WTC11 (cell line): ENCODE data around the gene SYCE1L. TPM values are rescaled to one million over a fixed set of nuclear protein-coding genes. Genes with fewer than 3 reads are reported as not detected.

ENCODE experiments used
- EMX1 ChIP-seq: fragments of 250-450 bp; sonication (Bioruptor Pico); IDR thresholded peaks from 2 replicates; pipeline ENCODE4 v1.8.0; 2021; ENCODE audit warnings: mild to moderate bottlenecking
- ESRRA ChIP-seq: sonication (generic); formaldehyde crosslinking; IDR thresholded peaks from 2 replicates; pipeline ENCODE4 v1.8.1; 2022; ENCODE audit warnings: mild to moderate bottlenecking, missing genetic modification reagents, borderline replicate concordance
- ETV6 ChIP-seq: sonication (generic); formaldehyde crosslinking; IDR thresholded peaks from 2 replicates; pipeline ENCODE4 v1.8.1; 2022; ENCODE audit warnings: mild to moderate bottlenecking, missing genetic modification reagents
- FOXK1 ChIP-seq: sonication (generic); formaldehyde crosslinking; IDR thresholded peaks from 2 replicates; pipeline ENCODE4 v1.8.0; 2022; ENCODE audit warnings: mild to moderate bottlenecking, moderate library complexity, missing genetic modification reagents
- FOXP1 ChIP-seq: sonication (generic); formaldehyde crosslinking; IDR thresholded peaks from 2 replicates; pipeline ENCODE4 v1.8.0; 2022; ENCODE audit warnings: missing genetic modification reagents, mild to moderate bottlenecking, moderate library complexity, borderline replicate concordance
- GABPB1 ChIP-seq: sonication (generic); formaldehyde crosslinking; IDR thresholded peaks from 2 replicates; pipeline ENCODE4 v1.8.1; 2023; ENCODE audit warnings: mild to moderate bottlenecking, missing genetic modification reagents
- IRF2 ChIP-seq: sonication (generic); formaldehyde crosslinking; IDR thresholded peaks from 2 replicates; pipeline ENCODE4 v1.8.0; 2022; ENCODE audit warnings: low read depth, missing genetic modification reagents, borderline replicate concordance
- NFYB ChIP-seq: sonication (generic); formaldehyde crosslinking; conservative IDR thresholded peaks from 2 replicates; pipeline ENCODE4 v1.8.0; 2022; ENCODE audit warnings: low read depth, missing genetic modification reagents
- NR1H2 ChIP-seq: sonication (generic); formaldehyde crosslinking; IDR thresholded peaks from 2 replicates; pipeline ENCODE4 v1.9.0; 2021; ENCODE audit warnings: mild to moderate bottlenecking, moderate library complexity, missing genetic modification reagents
- PRRX2 ChIP-seq: fragments of 250-450 bp; sonication (Bioruptor Pico); IDR thresholded peaks from 2 replicates; pipeline ENCODE4 v1.8.0; 2021; ENCODE audit warnings: mild to moderate bottlenecking
- SOX15 ChIP-seq: fragments of 250-450 bp; sonication (Bioruptor Pico); IDR thresholded peaks from 2 replicates; pipeline ENCODE4 v1.9.0; 2021; ENCODE audit warnings: mild to moderate bottlenecking
- total RNA-seq: library from RNA; stranded (reverse); gene quantifications from 3 replicates; pipeline ENCODE4 v1.2.3, GENCODE V29; 2021
- TF ChIP-seq, protein P1 (sequence below): sonication (generic); formaldehyde crosslinking; IDR thresholded peaks from 2 replicates; pipeline ENCODE4 v1.8.0; 2023; ENCODE audit warnings: mild to moderate bottlenecking, missing genetic modification reagents
- TF ChIP-seq, protein P2 (sequence below): sonication (generic); formaldehyde crosslinking; IDR thresholded peaks from 2 replicates; pipeline ENCODE4 v1.8.1; 2023; ENCODE audit warnings: mild to moderate bottlenecking, missing genetic modification reagents, moderate library complexity
- TF ChIP-seq, protein P3 (sequence below): sonication (generic); formaldehyde crosslinking; IDR thresholded peaks from 2 replicates; pipeline ENCODE4 v1.8.1; 2023; ENCODE audit warnings: mild to moderate bottlenecking, missing genetic modification reagents
- TF ChIP-seq, protein P4 (sequence below): sonication (generic); formaldehyde crosslinking; IDR thresholded peaks from 2 replicates; pipeline ENCODE4 v1.8.1; 2022; ENCODE audit warnings: missing genetic modification reagents, borderline replicate concordance
- TF ChIP-seq, protein P5 (sequence below): sonication (generic); formaldehyde crosslinking; conservative IDR thresholded peaks from 2 replicates; pipeline ENCODE4 v1.8.1; 2023; ENCODE audit warnings: mild to moderate bottlenecking, low read depth, missing genetic modification reagents, moderate library complexity
- TF ChIP-seq, protein P6 (sequence below): sonication (generic); formaldehyde crosslinking; IDR thresholded peaks from 2 replicates; pipeline ENCODE4 v1.8.1; 2023; ENCODE audit warnings: mild to moderate bottlenecking, missing genetic modification reagents
- TF ChIP-seq, protein P7 (sequence below): sonication (generic); formaldehyde crosslinking; IDR thresholded peaks from 2 replicates; pipeline ENCODE4 v1.8.1; 2022; ENCODE audit warnings: mild to moderate bottlenecking, missing genetic modification reagents, moderate library complexity, borderline replicate concordance
- TF ChIP-seq, protein P8 (sequence below): fragments of 250-450 bp; sonication (Bioruptor Pico); IDR thresholded peaks from 2 replicates; pipeline ENCODE4 v1.9.0; 2021; ENCODE audit warnings: mild to moderate bottlenecking
- TF ChIP-seq, protein P9 (sequence below): sonication (generic); formaldehyde crosslinking; conservative IDR thresholded peaks from 2 replicates; pipeline ENCODE4 v1.8.1; 2022; ENCODE audit warnings: mild to moderate bottlenecking, missing genetic modification reagents
- TF ChIP-seq, protein P10 (sequence below): fragments of 250-450 bp; sonication (Bioruptor Pico); conservative IDR thresholded peaks from 2 replicates; pipeline ENCODE4 v1.9.0; 2021; ENCODE audit warnings: mild to moderate bottlenecking

The SYCE1L gene
- total RNA-seq, 1 experiment from 2014 or later = 7.0 TPM

DNA sequence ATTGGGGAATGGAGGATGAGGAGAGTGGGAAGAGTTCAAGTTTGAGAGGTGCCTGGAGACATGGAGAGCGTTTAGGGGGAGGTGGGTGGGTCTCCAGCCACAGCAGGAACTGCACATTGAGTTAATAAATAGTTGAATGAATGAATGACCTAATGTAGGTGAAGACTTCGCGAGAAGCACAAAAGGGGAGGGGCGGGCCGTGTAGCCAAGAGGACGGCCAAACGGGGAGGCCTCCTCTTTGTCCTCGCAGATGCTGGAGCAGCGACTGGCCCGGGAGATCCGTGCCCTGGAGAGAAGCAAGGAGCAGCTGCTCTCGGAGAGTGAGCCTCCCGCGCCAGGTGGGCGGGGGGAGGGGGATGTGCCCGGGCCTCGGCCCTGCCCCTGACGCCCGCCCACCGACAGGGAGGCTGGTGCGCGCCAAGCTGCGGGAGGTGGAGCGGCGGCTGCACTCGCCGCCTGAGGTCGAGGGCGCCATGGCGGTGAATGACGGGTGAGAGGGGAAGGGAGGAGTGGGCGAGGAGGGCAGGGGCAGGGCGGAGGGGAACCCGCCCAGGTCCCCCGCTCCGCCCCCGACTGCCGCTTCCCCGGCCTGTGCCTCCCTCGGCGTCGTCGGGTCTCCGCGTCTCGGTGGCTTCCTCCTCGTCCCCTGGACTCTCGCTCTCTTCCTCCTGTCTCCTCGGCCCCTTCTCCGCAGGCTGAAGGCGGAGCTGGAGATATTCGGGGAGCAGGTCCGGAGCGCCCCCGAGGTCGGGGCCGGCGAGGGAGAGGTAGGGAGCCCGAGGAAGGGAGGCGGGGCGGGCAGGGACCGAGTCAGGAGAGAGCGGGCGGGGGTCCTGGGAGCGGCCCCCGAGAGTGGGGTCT, 12.9 kb downstream of the SYCE1L start (continued):
- TF ChIP-seq, protein P1, sequence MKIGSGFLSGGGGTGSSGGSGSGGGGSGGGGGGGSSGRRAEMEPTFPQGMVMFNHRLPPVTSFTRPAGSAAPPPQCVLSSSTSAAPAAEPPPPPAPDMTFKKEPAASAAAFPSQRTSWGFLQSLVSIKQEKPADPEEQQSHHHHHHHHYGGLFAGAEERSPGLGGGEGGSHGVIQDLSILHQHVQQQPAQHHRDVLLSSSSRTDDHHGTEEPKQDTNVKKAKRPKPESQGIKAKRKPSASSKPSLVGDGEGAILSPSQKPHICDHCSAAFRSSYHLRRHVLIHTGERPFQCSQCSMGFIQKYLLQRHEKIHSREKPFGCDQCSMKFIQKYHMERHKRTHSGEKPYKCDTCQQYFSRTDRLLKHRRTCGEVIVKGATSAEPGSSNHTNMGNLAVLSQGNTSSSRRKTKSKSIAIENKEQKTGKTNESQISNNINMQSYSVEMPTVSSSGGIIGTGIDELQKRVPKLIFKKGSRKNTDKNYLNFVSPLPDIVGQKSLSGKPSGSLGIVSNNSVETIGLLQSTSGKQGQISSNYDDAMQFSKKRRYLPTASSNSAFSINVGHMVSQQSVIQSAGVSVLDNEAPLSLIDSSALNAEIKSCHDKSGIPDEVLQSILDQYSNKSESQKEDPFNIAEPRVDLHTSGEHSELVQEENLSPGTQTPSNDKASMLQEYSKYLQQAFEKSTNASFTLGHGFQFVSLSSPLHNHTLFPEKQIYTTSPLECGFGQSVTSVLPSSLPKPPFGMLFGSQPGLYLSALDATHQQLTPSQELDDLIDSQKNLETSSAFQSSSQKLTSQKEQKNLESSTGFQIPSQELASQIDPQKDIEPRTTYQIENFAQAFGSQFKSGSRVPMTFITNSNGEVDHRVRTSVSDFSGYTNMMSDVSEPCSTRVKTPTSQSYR (CRISPR knock-in tag) = no peak
- no peak; the same call in 1 of the 2 replicates for TF ChIP-seq NFYB (CRISPR knock-in tag)
- TF ChIP-seq, protein P2, sequence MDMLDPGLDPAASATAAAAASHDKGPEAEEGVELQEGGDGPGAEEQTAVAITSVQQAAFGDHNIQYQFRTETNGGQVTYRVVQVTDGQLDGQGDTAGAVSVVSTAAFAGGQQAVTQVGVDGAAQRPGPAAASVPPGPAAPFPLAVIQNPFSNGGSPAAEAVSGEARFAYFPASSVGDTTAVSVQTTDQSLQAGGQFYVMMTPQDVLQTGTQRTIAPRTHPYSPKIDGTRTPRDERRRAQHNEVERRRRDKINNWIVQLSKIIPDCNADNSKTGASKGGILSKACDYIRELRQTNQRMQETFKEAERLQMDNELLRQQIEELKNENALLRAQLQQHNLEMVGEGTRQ (CRISPR knock-in tag) = no peak; the same call in 1 of the 2 replicates
- TF ChIP-seq PRRX2 (CRISPR knock-in tag) = no peak
- TF ChIP-seq, protein P3, sequence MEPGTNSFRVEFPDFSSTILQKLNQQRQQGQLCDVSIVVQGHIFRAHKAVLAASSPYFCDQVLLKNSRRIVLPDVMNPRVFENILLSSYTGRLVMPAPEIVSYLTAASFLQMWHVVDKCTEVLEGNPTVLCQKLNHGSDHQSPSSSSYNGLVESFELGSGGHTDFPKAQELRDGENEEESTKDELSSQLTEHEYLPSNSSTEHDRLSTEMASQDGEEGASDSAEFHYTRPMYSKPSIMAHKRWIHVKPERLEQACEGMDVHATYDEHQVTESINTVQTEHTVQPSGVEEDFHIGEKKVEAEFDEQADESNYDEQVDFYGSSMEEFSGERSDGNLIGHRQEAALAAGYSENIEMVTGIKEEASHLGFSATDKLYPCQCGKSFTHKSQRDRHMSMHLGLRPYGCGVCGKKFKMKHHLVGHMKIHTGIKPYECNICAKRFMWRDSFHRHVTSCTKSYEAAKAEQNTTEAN (CRISPR knock-in tag) = peak; percentile 72
- TF ChIP-seq, protein P4, sequence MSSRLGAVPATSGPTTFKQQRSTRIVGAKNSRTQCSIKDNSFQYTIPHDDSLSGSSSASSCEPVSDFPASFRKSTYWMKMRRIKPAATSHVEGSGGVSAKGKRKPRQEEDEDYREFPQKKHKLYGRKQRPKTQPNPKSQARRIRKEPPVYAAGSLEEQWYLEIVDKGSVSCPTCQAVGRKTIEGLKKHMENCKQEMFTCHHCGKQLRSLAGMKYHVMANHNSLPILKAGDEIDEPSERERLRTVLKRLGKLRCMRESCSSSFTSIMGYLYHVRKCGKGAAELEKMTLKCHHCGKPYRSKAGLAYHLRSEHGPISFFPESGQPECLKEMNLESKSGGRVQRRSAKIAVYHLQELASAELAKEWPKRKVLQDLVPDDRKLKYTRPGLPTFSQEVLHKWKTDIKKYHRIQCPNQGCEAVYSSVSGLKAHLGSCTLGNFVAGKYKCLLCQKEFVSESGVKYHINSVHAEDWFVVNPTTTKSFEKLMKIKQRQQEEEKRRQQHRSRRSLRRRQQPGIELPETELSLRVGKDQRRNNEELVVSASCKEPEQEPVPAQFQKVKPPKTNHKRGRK (CRISPR knock-in tag) = no peak
- TF ChIP-seq SOX15 = no peak
- TF ChIP-seq, protein P5, sequence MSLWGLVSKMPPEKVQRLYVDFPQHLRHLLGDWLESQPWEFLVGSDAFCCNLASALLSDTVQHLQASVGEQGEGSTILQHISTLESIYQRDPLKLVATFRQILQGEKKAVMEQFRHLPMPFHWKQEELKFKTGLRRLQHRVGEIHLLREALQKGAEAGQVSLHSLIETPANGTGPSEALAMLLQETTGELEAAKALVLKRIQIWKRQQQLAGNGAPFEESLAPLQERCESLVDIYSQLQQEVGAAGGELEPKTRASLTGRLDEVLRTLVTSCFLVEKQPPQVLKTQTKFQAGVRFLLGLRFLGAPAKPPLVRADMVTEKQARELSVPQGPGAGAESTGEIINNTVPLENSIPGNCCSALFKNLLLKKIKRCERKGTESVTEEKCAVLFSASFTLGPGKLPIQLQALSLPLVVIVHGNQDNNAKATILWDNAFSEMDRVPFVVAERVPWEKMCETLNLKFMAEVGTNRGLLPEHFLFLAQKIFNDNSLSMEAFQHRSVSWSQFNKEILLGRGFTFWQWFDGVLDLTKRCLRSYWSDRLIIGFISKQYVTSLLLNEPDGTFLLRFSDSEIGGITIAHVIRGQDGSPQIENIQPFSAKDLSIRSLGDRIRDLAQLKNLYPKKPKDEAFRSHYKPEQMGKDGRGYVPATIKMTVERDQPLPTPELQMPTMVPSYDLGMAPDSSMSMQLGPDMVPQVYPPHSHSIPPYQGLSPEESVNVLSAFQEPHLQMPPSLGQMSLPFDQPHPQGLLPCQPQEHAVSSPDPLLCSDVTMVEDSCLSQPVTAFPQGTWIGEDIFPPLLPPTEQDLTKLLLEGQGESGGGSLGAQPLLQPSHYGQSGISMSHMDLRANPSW (CRISPR knock-in tag) = no peak; the same call in 1 of the 2 replicates
- TF ChIP-seq, protein P6, sequence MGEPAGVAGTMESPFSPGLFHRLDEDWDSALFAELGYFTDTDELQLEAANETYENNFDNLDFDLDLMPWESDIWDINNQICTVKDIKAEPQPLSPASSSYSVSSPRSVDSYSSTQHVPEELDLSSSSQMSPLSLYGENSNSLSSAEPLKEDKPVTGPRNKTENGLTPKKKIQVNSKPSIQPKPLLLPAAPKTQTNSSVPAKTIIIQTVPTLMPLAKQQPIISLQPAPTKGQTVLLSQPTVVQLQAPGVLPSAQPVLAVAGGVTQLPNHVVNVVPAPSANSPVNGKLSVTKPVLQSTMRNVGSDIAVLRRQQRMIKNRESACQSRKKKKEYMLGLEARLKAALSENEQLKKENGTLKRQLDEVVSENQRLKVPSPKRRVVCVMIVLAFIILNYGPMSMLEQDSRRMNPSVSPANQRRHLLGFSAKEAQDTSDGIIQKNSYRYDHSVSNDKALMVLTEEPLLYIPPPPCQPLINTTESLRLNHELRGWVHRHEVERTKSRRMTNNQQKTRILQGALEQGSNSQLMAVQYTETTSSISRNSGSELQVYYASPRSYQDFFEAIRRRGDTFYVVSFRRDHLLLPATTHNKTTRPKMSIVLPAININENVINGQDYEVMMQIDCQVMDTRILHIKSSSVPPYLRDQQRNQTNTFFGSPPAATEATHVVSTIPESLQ (CRISPR knock-in tag) = no peak; the same call in 1 of the 2 replicates
- no peak for TF ChIP-seq IRF2
- no peak for TF ChIP-seq GABPB1 (CRISPR knock-in tag)
- no peak for TF ChIP-seq FOXP1 (CRISPR knock-in tag)
- TF ChIP-seq, protein P7, sequence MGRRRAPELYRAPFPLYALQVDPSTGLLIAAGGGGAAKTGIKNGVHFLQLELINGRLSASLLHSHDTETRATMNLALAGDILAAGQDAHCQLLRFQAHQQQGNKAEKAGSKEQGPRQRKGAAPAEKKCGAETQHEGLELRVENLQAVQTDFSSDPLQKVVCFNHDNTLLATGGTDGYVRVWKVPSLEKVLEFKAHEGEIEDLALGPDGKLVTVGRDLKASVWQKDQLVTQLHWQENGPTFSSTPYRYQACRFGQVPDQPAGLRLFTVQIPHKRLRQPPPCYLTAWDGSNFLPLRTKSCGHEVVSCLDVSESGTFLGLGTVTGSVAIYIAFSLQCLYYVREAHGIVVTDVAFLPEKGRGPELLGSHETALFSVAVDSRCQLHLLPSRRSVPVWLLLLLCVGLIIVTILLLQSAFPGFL = no peak
- TF ChIP-seq, protein P8, sequence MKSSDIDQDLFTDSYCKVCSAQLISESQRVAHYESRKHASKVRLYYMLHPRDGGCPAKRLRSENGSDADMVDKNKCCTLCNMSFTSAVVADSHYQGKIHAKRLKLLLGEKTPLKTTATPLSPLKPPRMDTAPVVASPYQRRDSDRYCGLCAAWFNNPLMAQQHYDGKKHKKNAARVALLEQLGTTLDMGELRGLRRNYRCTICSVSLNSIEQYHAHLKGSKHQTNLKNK = no peak
- TF ChIP-seq ETV6 = peak; percentile 88
- TF ChIP-seq ESRRA (CRISPR knock-in tag) = no peak
- TF ChIP-seq, protein P9, sequence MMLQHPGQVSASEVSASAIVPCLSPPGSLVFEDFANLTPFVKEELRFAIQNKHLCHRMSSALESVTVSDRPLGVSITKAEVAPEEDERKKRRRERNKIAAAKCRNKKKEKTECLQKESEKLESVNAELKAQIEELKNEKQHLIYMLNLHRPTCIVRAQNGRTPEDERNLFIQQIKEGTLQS (CRISPR knock-in tag) = no peak
- TF ChIP-seq, protein P10, sequence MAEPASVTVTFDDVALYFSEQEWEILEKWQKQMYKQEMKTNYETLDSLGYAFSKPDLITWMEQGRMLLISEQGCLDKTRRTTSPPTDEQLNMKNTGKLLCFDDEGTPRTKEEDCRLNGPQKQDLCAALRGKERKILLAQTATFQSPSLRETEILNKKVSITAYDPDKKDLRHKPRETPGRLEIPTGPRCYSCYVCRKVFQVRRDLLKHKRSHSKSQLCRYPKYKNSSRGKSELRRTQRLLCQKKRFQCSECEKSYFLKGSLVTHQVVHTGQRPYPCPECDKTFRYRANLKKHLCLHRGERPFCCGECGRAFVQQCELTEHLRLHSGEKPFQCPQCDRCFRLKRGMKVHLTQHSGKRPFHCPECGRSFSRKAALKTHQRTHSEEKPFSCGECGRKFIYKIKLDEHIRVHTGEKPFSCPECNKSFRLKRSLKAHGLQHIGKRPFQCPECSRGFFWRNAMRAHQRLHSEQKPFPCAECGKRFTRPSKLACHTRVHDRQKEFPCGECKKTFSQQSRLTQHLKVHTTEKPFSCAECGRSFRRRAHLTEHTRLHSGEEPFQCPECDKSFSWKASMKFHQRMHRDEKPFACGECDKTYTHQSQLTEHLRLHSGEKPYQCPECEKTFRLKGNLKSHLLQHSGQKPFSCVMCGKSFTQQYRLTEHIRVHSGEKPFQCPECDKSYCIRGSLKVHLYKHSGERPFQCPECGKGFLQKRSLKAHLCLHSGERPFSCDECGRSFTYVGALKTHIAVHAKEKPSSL = no peak
- TF ChIP-seq FOXK1 = peak; percentile 53
- no peak for TF ChIP-seq NR1H2 (CRISPR knock-in tag)
- no peak for TF ChIP-seq EMX1 (CRISPR knock-in tag)
